Stimulated activated CD4-positive, alpha-beta T cell treated with anti-CD3 and anti-CD28 coated beads, TNF-alpha, amount 100 ng/mL, for 4 hours (primary cell): ENCODE measurements around the gene RGS12.

ENCODE experiments used
- DNase-seq, 3 experiments: peaks; one replicate each; pipeline ENCODE4 v3.0.0-alpha.2; 2020; ENCODE audit warnings: low read depth in 3 of 3

RGS12 gene

GRCh38 chr4:3292571-3293400 is at the start of gene RGS12:
TSS of gene RGS12 (plus strand) at chr4:3293021. CDS start at chr4:3316171, 23,150 bp downstream.
- DNase-seq, result peak; percentile 75 to 80 (median 77)

GRCh38 chr4:3243136-3243780 is 49.6 kb upstream of the RGS12 start:
- no peak for DNase-seq

- no peak for DNase-seq
These were observed 48.8 kb upstream of the RGS12 start for GRCh38 chr4:3244002-3244401.

GRCh38 chr4:3244747-3245146 is 48.1 kb upstream of the RGS12 start:
- DNase-seq, result no peak

- no peak for DNase-seq
These were observed 47.1 kb upstream of the RGS12 start for GRCh38 chr4:3245676-3246075.

GRCh38 chr4:3246458-3247398 is 46.1 kb upstream of the RGS12 start:
- no peak for DNase-seq

GRCh38 chr4:3247399-3248177 is 45.2 kb upstream of the RGS12 start:
- DNase-seq, result no peak

GRCh38 chr4:3248178-3248480 is 44.7 kb upstream of the RGS12 start:
- no peak for DNase-seq

GRCh38 chr4:3248811-3249661 is 43.8 kb upstream of the RGS12 start, which contains the start of gene MSANTD1:
TSS of gene MSANTD1 (plus strand) at chr4:3249159. CDS start at chr4:3249223, 64 bp downstream.
- DNase-seq, result no peak

GRCh38 chr4:3249711-3250437 is 42.9 kb upstream of the RGS12 start:
- no peak for DNase-seq

GRCh38 chr4:3250438-3250955 is 42.3 kb upstream of the RGS12 start:
- DNase-seq, result no peak

- no peak for DNase-seq
These were observed 41.7 kb upstream of the RGS12 start for GRCh38 chr4:3250956-3251690.

- no peak for DNase-seq
These were observed 40.9 kb upstream of the RGS12 start for GRCh38 chr4:3251691-3252479.

- DNase-seq, result no peak
These were observed 40.4 kb upstream of the RGS12 start for GRCh38 chr4:3252480-3252828.

- no peak for DNase-seq
These were observed 39.8 kb upstream of the RGS12 start for GRCh38 chr4:3252831-3253641.

- DNase-seq, result no peak
These were observed 39.0 kb upstream of the RGS12 start for GRCh38 chr4:3253808-3254207.
